ENCODE data around the gene COL3A1.

DNA sequence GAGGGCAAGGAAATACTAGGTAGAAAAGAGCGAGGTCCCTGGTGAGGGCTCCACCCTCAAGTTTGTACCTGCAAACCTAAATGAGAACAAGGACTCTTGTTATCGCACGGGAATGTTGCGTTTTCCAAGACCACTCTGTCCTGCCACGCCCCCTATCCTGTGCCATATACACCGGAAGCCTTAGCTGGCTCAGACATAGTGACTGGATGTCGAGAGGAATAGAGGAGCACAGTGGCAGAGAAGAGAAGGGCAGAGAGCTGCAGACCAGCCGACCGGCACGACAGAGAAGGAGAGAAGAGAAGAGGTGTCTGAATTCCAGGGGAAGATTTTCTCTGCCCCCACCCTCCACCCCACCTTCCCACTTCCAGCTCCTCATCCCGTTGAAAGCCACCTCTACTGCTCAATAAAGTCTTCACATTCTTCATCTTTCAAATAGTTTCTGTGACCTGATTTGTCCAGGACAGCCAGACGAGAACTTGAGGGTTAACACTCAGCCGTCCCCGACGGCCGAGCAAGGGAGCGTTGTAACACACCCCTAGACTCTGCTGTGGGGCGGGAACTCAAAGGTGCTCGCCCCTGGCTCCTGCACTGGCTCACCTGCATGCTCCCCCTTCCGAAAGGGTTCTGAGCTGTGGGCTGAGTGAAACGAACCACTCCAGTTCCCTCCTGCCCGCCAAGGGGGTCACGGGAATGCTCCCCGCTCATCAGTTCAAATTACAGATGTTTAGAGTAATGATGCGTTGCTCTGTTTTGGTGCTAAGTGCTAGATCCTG lies 24.9 kb upstream of the COL3A1 start:
- TF ChIP-seq EZH2 (IDR thresholded peaks at IDR 0.05; ENCODE audit: borderline replicate concordance, low read depth, low read length, severe bottlenecking), result no peak
- TF ChIP-seq, protein P1, sequence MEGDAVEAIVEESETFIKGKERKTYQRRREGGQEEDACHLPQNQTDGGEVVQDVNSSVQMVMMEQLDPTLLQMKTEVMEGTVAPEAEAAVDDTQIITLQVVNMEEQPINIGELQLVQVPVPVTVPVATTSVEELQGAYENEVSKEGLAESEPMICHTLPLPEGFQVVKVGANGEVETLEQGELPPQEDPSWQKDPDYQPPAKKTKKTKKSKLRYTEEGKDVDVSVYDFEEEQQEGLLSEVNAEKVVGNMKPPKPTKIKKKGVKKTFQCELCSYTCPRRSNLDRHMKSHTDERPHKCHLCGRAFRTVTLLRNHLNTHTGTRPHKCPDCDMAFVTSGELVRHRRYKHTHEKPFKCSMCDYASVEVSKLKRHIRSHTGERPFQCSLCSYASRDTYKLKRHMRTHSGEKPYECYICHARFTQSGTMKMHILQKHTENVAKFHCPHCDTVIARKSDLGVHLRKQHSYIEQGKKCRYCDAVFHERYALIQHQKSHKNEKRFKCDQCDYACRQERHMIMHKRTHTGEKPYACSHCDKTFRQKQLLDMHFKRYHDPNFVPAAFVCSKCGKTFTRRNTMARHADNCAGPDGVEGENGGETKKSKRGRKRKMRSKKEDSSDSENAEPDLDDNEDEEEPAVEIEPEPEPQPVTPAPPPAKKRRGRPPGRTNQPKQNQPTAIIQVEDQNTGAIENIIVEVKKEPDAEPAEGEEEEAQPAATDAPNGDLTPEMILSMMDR (IDR thresholded peaks at IDR 0.05; ENCODE audit: borderline replicate concordance, extremely low read depth, low read length, poor library complexity, severe bottlenecking), result no peak

Measured in DND-41 (cell line).